ENCODE data around the gene CLASP1. TPM values are rescaled to one million over a fixed set of nuclear protein-coding genes. Genes with fewer than 3 reads are reported as not detected.

CLASP1 gene
- total RNA-seq, 2 experiments from 2014 or later: 58.0 to 58.5 TPM

GRCh38 chr2:121650315-121650930 is 1.2 kb upstream of the CLASP1 start:
- intact Hi-C loops (cut with DNase I, micrococcal nuclease): loop anchor here (1.0 to 5.0 kb wide), 4 partner anchors 47 to 102 kb away; partner anchors contain the start of gene NIFK (in 1 of the 2)
- peak overlapping the region; percentile 77 for H3K4me3 ChIP-seq (ENCODE audit: low read length)
- Mint-ChIP-seq H3K36me3 (ENCODE audit: low read depth) (peaks cover 34% of the 10 kb centered on the region), H3K27ac (peak overlapping the region; percentile 99), H3K27me3 (peaks cover 4% of the 10 kb centered on the region), H3K4me3 (peak overlapping the region; percentile 98), H3K9me3 (no peaks in the 10 kb centered on the region), H3K4me1 (ENCODE audit: low read depth) (peaks cover 72% of the 10 kb centered on the region)
- H3K36me3 ChIP-seq (ENCODE audit: insufficient read depth, low read length): no peaks in the 10 kb centered on the region
- ChIA-PET POLR2A (interaction anchor here (0.7 to 4.4 kb wide), 16 partner anchors 9 to 1721 kb away, joined by 3 to 154 read pairs (median 6); partner anchors contain the start of genes NIFK, RNU4ATAC and TSN), CTCF (interaction anchor here (1.0 to 3.3 kb wide), 4 partner anchors 49 to 119 kb away, joined by 3 to 19 read pairs (median 10); partner anchors contain the start of genes NIFK and RNU4ATAC)
- no peaks in the 10 kb centered on the region for H3K9me3 ChIP-seq (ENCODE audit: control insufficient read depth in 1 of 2, insufficient read depth in 1 of 2, low read length in 2 of 2)
- peak overlapping the region; percentile 94 for H3K27ac ChIP-seq (ENCODE audit: low read depth in 1 of 2, low read length in 2 of 2)
- H3K4me1 ChIP-seq (ENCODE audit: insufficient read depth, low read length): peaks cover 25% of the 10 kb centered on the region
- no peak for ATAC-seq (ENCODE audit: poor library complexity)
- DNase-seq: peak in 6 of 14 experiments; percentile 1 to 16 (median 5)
- no peak for TF ChIP-seq CTCF (IDR thresholded peaks at IDR 0.05)
- H3K27me3 ChIP-seq (ENCODE audit: control insufficient read depth in 1 of 2, insufficient read depth in 2 of 2, low read length in 2 of 2): no peaks in the 10 kb centered on the region

- no peaks in the 10 kb centered on the region for H3K27me3 ChIP-seq (ENCODE audit: control insufficient read depth in 1 of 2, insufficient read depth in 2 of 2, low read length in 2 of 2)
- H3K9me3 ChIP-seq (ENCODE audit: control insufficient read depth in 1 of 2, insufficient read depth in 1 of 2, low read length in 2 of 2): no peaks in the 10 kb centered on the region
- DNase-seq: peak; percentile 90 to 99 (median 95)
- H3K4me1 ChIP-seq (ENCODE audit: insufficient read depth, low read length): peaks cover 25% of the 10 kb centered on the region
- intact Hi-C loops (cut with DNase I, micrococcal nuclease): loop anchor here (1.0 to 5.0 kb wide), 11 partner anchors 47 to 119 kb away; partner anchors contain the start of genes NIFK (in 2 of the 2) and RNU4ATAC (in 1 of the 2)
- H3K4me3 Mint-ChIP-seq: peak overlapping the region; percentile 98
- peaks cover 34% of the 10 kb centered on the region for H3K36me3 Mint-ChIP-seq (ENCODE audit: low read depth)
- no peaks in the 10 kb centered on the region for H3K36me3 ChIP-seq (ENCODE audit: insufficient read depth, low read length)
- CTCF ChIA-PET: interaction anchor here (1.0 to 3.3 kb wide), 4 partner anchors 50 to 118 kb away, joined by 3 to 19 read pairs (median 10); partner anchors contain the start of genes NIFK and RNU4ATAC
- H3K27ac ChIP-seq (ENCODE audit: low read depth in 1 of 2, low read length in 2 of 2): peak overlapping the region; percentile 94
- H3K4me1 Mint-ChIP-seq (ENCODE audit: low read depth): peaks cover 78% of the 10 kb centered on the region
- ATAC-seq (ENCODE audit: poor library complexity): peak; percentile 92
- no peaks in the 10 kb centered on the region for H3K9me3 Mint-ChIP-seq
- H3K27ac Mint-ChIP-seq: peak overlapping the region; percentile 99
- peaks cover 4% of the 10 kb centered on the region for H3K27me3 Mint-ChIP-seq
- TF ChIP-seq CTCF (IDR thresholded peaks at IDR 0.05): no peak
- POLR2A ChIA-PET: interaction anchor here (0.6 to 4.4 kb wide), 22 partner anchors 8 to 1955 kb away, joined by 3 to 154 read pairs (median 5); partner anchors contain the start of genes NIFK, RNU4ATAC and TSN
- peak overlapping the region; percentile 77 for H3K4me3 ChIP-seq (ENCODE audit: low read length)
Measured at GRCh38 chr2:121649596-121650314, 493 bp upstream of the CLASP1 start.

All from CD4-positive, alpha-beta T cell (primary cell).